Renal cortex interstitium (tissue), 11 donors: ENCODE data around the gene PLA2G6. TPM values are rescaled to one million over a fixed set of nuclear protein-coding genes. Genes with fewer than 3 reads are reported as not detected.
"Not testable (repeated sequence)": the region's sequence is repeated elsewhere in the genome, so short reads cannot be mapped to it uniquely, and the experiment has no call there.

Experiments
- DNase-seq, 11 donors: peaks; one replicate each; pipeline ENCODE4 v3.0.0-alpha.2; 2013; ENCODE audit warnings: low read depth in 9 of 11, low spot score in 4 of 11; ENCODE audit errors: extremely low read depth in 1 of 11
- polyA plus RNA-seq, 3 donors: library from polyadenylated mRNA; unstranded; fragments of 120-200 nt; gene quantifications; one replicate each; pipeline ENCODE4 v1.2.1, GENCODE V29; 2013; ENCODE audit not compliant: insufficient read length in 3 of 3

PLA2G6 gene
- polyA plus RNA-seq, 3 donors, result 41.5 to 81.8 (median 44.7) TPM

GRCh38 chr22:38196791-38197419 lies 15.3 kb upstream of the PLA2G6 start:
- no peak for DNase-seq

- no peak for DNase-seq
Measured at GRCh38 chr22:38193580-38193979, 11.9 kb upstream of the PLA2G6 start.

DNA sequence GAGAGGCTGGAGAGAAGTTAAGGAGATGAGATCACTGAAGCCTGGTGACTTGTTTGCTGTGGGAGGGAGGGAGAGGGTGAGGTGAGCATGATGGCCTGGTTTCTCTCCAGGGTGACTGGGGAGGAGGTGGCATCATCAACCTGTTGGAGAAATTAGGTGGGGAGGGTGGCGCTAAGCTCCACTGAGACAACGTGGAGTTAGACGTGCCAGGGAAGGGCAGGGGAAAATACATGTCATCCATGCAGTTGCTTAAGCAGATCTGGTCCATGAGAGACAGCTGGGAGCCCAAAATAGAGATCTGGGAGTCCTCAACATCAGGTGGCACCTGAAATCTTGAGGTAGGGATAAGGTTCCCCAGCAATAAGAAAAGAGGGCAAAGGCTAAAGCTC lies 10.8 kb upstream of the PLA2G6 start:
- no peak for DNase-seq

DNA sequence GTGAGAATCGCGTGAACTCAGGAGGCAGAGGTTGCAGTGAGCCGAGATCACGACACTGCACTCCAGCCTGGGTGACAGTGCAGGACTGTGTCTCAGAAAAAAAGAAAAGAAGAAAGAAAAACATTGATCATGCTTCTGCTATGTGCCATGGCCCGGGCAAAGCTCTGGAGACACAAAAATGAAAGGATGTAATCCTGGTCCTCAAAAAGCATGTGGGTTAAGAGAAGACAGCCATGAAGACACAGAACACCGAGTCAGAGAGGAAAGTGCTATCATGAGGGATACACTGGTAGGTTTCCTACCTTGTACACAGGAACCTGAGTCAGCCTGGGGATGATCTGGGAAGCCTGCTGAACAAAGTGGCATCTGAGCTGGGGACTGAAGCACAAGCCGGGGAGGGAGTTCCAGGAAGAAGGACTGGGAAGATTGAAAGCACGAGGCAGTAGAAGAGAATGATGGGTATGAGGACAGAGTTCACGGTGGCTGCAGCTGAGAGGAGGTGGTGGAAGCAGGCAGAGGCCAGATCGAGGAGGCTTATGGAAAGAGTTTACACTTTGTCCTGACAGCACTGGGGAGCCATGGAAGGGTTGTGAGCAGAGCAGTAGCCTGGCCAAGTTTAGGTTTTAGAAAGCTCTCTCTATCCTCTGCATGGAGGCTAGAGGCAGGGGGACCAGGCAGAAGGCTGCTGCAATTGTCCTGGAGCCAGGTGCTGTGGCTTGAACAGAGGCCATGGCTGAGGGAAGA lies 10.3 kb upstream of the PLA2G6 start:
- DNase-seq, result no peak

DNA sequence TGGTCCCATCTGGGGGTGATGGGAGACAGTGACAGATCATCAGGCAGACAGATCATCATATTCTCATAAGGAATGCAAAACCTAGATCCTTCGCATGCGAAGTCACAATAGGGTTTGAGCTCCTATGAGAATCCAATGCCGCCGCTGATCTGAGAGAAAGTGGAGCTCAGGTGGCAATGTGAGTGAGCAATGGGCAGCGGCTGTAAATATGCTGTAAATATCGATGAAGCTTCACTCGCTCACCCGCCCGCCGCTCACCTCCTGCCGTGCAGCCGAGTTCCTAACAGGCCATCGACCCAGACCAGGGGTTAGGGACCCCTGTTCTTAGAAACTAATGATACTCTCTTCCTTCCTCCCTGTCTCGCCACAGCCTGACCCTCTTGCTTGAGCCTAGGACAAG lies 9.4 kb upstream of the PLA2G6 start:
- DNase-seq, result no peak

GRCh38 chr22:38190581-38190980 lies 9.0 kb upstream of the PLA2G6 start:
- no peak for DNase-seq

DNA sequence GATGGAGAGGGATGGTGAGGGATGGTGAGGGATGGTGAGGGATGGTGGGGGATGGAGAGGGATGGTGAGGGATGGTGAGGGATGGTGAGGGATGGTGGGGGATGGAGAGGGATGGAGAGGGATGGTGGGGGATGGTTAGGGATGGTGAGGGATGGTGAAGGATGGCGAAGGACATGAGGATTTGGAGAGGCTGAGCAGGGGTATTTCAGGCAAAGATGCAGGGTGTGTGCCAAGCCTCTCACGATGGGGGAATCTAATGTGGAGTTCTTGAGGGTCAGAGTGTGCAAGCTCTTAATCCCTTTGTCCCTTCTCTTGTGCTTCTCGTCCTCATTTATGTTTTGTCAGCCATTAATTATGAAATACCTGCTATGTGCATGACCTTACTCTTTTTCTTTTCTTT lies 7.5 kb upstream of the PLA2G6 start:
- no peak for DNase-seq

DNA sequence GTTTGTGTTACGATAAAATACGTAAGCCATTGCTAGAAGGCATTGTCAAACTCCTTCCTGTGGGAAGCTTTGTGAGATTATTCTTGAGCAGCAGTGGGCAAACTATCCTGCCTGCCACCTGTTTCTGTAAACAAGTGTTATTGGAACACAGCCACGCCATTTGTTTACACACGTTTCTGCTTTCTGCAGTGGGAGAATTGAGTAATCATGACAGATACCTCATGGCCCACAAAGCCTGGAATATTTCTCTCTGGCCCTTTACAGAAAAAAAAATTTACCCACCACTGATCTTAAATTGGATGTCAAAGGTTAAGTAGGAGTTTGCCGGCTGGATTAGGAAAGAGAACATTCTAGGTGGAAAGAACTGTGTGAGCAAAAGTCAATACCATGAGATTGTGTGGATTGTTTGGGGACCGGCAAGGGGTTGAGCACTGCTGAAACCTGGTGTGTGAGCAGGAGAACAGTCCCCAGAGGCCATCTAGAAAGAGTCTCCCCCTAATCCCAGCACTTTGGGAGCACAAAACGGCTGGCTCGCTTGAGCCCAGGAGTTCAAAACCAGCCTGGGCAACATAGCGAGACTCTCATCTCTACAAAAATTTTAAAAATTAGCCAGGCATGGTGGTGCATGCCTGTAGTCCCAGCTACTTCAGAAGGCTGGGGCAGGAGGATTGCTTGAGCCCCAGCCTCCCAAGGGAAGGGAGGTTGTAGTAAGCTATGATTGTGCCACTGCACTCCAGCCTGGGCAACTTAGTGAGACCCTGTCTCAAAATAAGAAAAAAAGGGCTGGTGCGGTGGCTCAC lies 6.0 kb upstream of the PLA2G6 start:
- no peak for DNase-seq

GRCh38 chr22:38186429-38186828 lies 4.8 kb upstream of the PLA2G6 start:
- no peak for DNase-seq

- DNase-seq, result no peak
Measured at GRCh38 chr22:38184788-38185187, 3.2 kb upstream of the PLA2G6 start.

- no peak for DNase-seq
Measured at GRCh38 chr22:38180841-38181452, 683 bp downstream of the PLA2G6 start.

- not testable (repeated sequence) for DNase-seq
Measured at GRCh38 chr22:38178605-38178937, 3.1 kb downstream of the PLA2G6 start.

- no peak for DNase-seq
Measured at GRCh38 chr22:38177926-38178604, 3.6 kb downstream of the PLA2G6 start.

DNA sequence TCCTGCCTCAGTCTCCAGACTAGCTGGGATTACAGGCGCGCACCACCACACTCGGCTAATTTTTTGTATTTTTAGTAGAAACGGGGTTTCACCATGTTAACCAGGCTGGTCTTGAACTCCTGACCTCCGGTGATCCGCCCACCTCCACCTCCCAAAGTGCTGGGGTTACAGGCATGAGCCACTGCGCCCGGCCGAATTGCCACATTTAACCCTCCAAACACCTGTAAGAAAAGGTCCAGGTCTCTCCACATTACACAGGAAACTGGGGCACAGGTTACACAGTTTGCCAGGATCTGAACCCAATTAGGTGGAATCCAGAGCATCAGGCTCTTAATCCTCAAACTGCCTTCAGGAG lies 4.1 kb downstream of the PLA2G6 start:
- not testable (repeated sequence) for DNase-seq

- DNase-seq, result no peak
Measured at GRCh38 chr22:38177044-38177443, 4.6 kb downstream of the PLA2G6 start.

DNA sequence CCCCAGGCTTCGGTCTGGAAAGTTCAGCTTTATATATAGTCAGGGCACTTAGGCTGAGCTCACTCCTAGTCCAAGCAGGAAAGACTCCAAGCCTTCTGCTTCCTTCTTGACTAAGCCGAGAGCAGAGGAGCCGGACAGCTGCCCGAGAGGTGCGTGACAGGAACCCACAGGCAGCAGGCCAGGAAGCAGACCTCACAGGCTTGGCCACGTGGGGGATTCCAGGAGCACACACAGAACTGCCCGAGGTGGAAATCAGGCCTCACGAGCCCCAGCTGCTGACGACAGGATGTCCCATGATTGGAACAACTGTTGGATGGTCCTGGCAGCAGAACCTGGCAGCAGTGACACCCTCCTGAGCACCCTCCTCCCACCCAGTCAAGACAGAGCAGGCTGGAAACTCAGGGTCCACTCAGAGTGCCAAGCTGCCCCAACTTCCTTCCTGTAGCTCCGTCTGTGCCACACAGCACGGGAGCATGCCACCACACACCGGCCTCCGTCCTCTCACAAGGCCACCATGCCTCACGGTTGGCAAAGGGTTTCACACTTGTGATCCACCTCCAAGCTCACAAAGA lies 5.4 kb downstream of the PLA2G6 start:
- no peak for DNase-seq

- no peak for DNase-seq
Measured at GRCh38 chr22:38175206-38176118, 6.2 kb downstream of the PLA2G6 start.

GRCh38 chr22:38174626-38175025 lies 7.0 kb downstream of the PLA2G6 start:
- no peak for DNase-seq
